ENCODE data around the gene AUTS2. TPM values are rescaled to one million over a fixed set of nuclear protein-coding genes. Genes with fewer than 3 reads are reported as not detected.

Gene AUTS2
- total RNA-seq, 1 experiment from 2014 or later: 4.6 TPM

- DNase-seq (ENCODE audit: low read depth): no peak
Measured at GRCh38 chr7:70298780-70299471, 700.7 kb downstream of the AUTS2 start.

- no peak for DNase-seq (ENCODE audit: low read depth)
Measured at GRCh38 chr7:70299472-70299807, 701.2 kb downstream of the AUTS2 start.

GRCh38 chr7:70301673-70302185, 703.5 kb downstream of the AUTS2 start:
- DNase-seq (ENCODE audit: low read depth): no peak

GRCh38 chr7:70303309-70303708, 705.0 kb downstream of the AUTS2 start:
- DNase-seq (ENCODE audit: low read depth): no peak

GRCh38 chr7:70303780-70304179, 705.5 kb downstream of the AUTS2 start:
- DNase-seq (ENCODE audit: low read depth): no peak

- DNase-seq (ENCODE audit: low read depth): no peak
Measured at GRCh38 chr7:70306173-70306572, 707.9 kb downstream of the AUTS2 start.

GRCh38 chr7:70307544-70308106, 709.4 kb downstream of the AUTS2 start:
- DNase-seq (ENCODE audit: low read depth): peak; percentile 1

- DNase-seq (ENCODE audit: low read depth): no peak
Measured at GRCh38 chr7:70312336-70312735, 714.1 kb downstream of the AUTS2 start.

- DNase-seq (ENCODE audit: low read depth): no peak
Measured at GRCh38 chr7:70313271-70313670, 715.0 kb downstream of the AUTS2 start.

GRCh38 chr7:70313687-70314086, 715.4 kb downstream of the AUTS2 start:
- no peak for DNase-seq (ENCODE audit: low read depth)

GRCh38 chr7:70314221-70314620, 715.9 kb downstream of the AUTS2 start:
- DNase-seq (ENCODE audit: low read depth): no peak

GRCh38 chr7:70316745-70317144, 718.5 kb downstream of the AUTS2 start:
- DNase-seq (ENCODE audit: low read depth): no peak

GRCh38 chr7:70317356-70317755, 719.1 kb downstream of the AUTS2 start:
- DNase-seq (ENCODE audit: low read depth): no peak

GRCh38 chr7:70318511-70318910, 720.2 kb downstream of the AUTS2 start:
- no peak for DNase-seq (ENCODE audit: low read depth)

GRCh38 chr7:70319057-70319456, 720.8 kb downstream of the AUTS2 start:
- DNase-seq (ENCODE audit: low read depth): no peak

GRCh38 chr7:70321016-70321590, 722.8 kb downstream of the AUTS2 start:
- no peak for DNase-seq (ENCODE audit: low read depth)

- DNase-seq (ENCODE audit: low read depth): no peak
Measured at GRCh38 chr7:70322856-70323255, 724.6 kb downstream of the AUTS2 start.

GRCh38 chr7:70325509-70326101, 727.3 kb downstream of the AUTS2 start:
- DNase-seq (ENCODE audit: low read depth): peak; percentile 50

- no peak for DNase-seq (ENCODE audit: low read depth)
Measured at GRCh38 chr7:70334295-70334694, 736.0 kb downstream of the AUTS2 start.

GRCh38 chr7:70334871-70335270, 736.6 kb downstream of the AUTS2 start:
- peak; percentile 3 for DNase-seq (ENCODE audit: low read depth)

- DNase-seq (ENCODE audit: low read depth): no peak
Measured at GRCh38 chr7:70336536-70336935, 738.3 kb downstream of the AUTS2 start.

GRCh38 chr7:70338015-70338414, 739.7 kb downstream of the AUTS2 start:
- no peak for DNase-seq (ENCODE audit: low read depth)

GRCh38 chr7:70340236-70340635, 742.0 kb downstream of the AUTS2 start:
- DNase-seq (ENCODE audit: low read depth): no peak

Data from LHCN-M2 (cell line).